HCT116 (cell line): ENCODE results near the gene LRP1.

ENCODE experiments used
- EZH2phosphoT487 ChIP-seq: fragments of 200-600 bp; IDR thresholded peaks from 2 replicates; pipeline ENCODE4 v1.6.1; 2018; ENCODE audit warnings: antibody characterized with exemption, borderline replicate concordance
- POLR2A ChIP-seq: IDR thresholded peaks from 2 replicates; pipeline ENCODE4 v1.7.0; 2011; ENCODE audit warnings: borderline replicate concordance; ENCODE audit not compliant: insufficient read depth, insufficient read length; ENCODE audit errors: extremely low read depth
- SP1 ChIP-seq: IDR thresholded peaks from 2 replicates; pipeline ENCODE4 v1.6.1; 2012; ENCODE audit warnings: low read depth
- TF ChIP-seq, protein P1 (sequence below), 3 experiments: fragments of 200-600 bp in 1 of 3; sonication (generic) in 1 of 3; IDR thresholded peaks in 2 of 3; conservative IDR thresholded peaks in 1 of 3; 2 replicates each; pipeline ENCODE4 v1.5.1; 2012 to 2017; ENCODE audit warnings: low read depth in 2 of 3, low read length in 2 of 3, antibody characterized with exemption in 1 of 3, borderline replicate concordance in 1 of 3, control low read depth in 1 of 3, mild to moderate bottlenecking in 1 of 3, mixed read lengths in 1 of 3, mixed run types in 1 of 3, moderate library complexity in 1 of 3; ENCODE audit not compliant: insufficient read depth in 1 of 3
- TF ChIP-seq, protein P2 (sequence below): IDR thresholded peaks from 2 replicates; pipeline ENCODE4 v1.6.1; 2012; ENCODE audit warnings: low read depth

DNA sequence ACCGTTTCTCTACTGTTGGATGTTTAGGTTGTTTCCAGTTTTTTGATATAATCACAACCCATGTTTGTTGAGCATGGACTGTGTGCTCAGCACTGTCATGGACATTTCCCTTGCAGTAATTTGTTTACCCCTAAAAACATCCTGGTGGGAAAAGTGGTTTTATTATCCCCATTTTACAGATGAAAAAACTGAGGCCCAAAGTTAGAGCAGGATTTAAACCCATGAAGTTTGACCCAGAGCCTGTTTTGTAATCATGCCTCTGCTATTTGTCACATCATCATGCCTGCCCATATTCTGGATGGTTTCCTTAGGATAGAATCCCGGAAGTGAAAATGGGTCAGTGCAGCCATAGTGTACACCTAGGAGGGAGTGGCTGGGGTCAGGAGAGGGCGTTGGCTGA, 36.2 kb downstream of the LRP1 start:
- TF ChIP-seq EZH2phosphoT487 (no peak), SP1 (no peak), POLR2A (no peak)
- TF ChIP-seq, protein P1, sequence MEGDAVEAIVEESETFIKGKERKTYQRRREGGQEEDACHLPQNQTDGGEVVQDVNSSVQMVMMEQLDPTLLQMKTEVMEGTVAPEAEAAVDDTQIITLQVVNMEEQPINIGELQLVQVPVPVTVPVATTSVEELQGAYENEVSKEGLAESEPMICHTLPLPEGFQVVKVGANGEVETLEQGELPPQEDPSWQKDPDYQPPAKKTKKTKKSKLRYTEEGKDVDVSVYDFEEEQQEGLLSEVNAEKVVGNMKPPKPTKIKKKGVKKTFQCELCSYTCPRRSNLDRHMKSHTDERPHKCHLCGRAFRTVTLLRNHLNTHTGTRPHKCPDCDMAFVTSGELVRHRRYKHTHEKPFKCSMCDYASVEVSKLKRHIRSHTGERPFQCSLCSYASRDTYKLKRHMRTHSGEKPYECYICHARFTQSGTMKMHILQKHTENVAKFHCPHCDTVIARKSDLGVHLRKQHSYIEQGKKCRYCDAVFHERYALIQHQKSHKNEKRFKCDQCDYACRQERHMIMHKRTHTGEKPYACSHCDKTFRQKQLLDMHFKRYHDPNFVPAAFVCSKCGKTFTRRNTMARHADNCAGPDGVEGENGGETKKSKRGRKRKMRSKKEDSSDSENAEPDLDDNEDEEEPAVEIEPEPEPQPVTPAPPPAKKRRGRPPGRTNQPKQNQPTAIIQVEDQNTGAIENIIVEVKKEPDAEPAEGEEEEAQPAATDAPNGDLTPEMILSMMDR (IDR thresholded peaks at IDR 0.05 in 2 of 3, conservative IDR thresholded peaks at IDR 0.05 in 1 of 3; ENCODE audit: borderline replicate concordance in 1 of 3, insufficient read depth in 1 of 3, low read depth in 2 of 3, low read length in 2 of 3) = no peak
- TF ChIP-seq, protein P2, sequence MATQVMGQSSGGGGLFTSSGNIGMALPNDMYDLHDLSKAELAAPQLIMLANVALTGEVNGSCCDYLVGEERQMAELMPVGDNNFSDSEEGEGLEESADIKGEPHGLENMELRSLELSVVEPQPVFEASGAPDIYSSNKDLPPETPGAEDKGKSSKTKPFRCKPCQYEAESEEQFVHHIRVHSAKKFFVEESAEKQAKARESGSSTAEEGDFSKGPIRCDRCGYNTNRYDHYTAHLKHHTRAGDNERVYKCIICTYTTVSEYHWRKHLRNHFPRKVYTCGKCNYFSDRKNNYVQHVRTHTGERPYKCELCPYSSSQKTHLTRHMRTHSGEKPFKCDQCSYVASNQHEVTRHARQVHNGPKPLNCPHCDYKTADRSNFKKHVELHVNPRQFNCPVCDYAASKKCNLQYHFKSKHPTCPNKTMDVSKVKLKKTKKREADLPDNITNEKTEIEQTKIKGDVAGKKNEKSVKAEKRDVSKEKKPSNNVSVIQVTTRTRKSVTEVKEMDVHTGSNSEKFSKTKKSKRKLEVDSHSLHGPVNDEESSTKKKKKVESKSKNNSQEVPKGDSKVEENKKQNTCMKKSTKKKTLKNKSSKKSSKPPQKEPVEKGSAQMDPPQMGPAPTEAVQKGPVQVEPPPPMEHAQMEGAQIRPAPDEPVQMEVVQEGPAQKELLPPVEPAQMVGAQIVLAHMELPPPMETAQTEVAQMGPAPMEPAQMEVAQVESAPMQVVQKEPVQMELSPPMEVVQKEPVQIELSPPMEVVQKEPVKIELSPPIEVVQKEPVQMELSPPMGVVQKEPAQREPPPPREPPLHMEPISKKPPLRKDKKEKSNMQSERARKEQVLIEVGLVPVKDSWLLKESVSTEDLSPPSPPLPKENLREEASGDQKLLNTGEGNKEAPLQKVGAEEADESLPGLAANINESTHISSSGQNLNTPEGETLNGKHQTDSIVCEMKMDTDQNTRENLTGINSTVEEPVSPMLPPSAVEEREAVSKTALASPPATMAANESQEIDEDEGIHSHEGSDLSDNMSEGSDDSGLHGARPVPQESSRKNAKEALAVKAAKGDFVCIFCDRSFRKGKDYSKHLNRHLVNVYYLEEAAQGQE = no peak
